KOPT-K1 (cell line): ENCODE measurements around the gene ANKRD42.

ENCODE experiments used
- H3K27ac ChIP-seq: fragments of 200-600 bp; sonication (generic); 2 replicates; pipeline ENCODE4 v1.5.1; 2016; ENCODE audit warnings: antibody characterized with exemption, mild to moderate bottlenecking, low read depth, low read length; ENCODE audit not compliant: poor library complexity, severe bottlenecking
- H3K36me3 ChIP-seq: fragments of 200-600 bp; sonication (generic); 2 replicates; pipeline ENCODE4 v1.5.1; 2017; ENCODE audit warnings: antibody characterized with exemption, mild to moderate bottlenecking, low read length, moderate library complexity; ENCODE audit not compliant: insufficient read depth
- H3K9me3 ChIP-seq: fragments of 200-600 bp; sonication (generic); 2 replicates; pipeline ENCODE4 v1.5.1; 2017; ENCODE audit warnings: antibody characterized with exemption, low read length, mild to moderate bottlenecking; ENCODE audit not compliant: insufficient read depth, poor library complexity, severe bottlenecking

Gene ANKRD42

DNA sequence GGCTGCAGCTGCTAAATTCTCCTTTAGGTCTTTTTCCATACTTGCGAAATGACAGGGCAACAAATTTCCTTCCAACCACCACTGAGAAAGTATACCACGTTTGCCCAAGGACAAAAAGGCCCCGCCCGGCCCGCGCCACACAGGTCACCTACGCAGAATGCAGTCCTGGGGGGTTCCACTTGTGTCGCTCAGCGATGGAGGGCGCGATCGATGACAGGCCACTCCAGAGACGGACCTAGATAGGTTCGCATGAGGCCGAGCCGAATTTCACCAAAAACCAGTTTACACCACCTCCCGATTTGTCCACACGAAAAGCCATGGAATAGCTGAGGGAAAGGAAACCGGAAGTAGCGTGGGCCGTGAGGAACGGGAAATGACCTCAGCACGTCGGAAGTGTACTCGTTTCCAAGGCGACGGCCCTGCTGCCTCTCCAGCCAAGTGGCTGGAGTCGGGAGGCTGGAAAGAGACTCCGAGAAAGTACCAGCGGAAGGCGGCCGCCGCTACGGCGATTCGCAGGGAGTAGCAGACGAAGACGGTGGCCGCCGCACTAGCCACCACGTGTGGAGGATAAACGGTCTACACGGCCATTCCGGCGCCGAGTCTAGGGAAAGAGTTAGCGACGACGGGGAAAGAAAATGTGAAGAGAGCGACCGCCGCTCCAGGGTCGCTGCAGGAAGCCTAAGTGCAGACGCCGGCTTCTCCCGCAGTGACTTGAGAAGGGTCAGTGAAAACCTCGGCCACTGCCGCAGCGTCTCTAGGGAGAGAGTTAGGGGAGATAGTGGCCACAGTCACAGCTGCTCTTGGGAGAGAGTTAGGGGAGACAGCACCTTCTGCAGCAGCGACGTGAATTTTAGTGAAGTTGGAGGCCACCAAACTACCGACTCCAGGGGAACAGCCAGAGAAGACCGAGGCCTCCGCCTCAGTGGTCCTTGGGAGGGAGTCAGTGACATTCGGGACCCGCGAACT, at the start of gene ANKRD42:
Gene ANKRD42 (plus strand): TSS at position 398 of the 966 bp plus-strand sequence. CDS start 959 bp downstream, outside the sequence.
- H3K36me3 ChIP-seq: peaks cover 37% of the 10 kb centered on the region
- peak within 1 kb of the TSS; percentile 73 for H3K27ac ChIP-seq
- H3K9me3 ChIP-seq: no peaks in the 10 kb centered on the region

DNA sequence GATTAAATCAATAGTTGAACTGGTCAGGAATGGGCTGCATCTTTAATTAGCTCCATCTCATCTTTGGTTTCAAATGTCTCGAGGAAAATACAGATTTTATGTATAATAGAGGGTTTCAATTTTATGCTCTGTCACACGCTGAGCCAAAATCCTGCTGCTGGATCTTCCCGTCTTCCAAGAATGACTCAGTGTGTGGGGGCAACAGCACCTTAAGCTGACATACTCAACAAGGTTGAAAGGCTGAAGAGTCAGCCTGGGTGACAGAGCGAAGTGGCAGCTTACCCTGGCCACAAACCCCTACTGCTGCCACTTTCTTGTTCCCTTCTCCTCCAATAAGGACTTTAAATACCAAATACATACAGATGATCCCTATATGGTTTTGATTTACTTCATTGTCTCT, 45.6 kb upstream of the ANKRD42 start:
- H3K27ac ChIP-seq: no peak overlapping the region
- no peaks in the 10 kb centered on the region for H3K36me3 ChIP-seq
- H3K9me3 ChIP-seq: no peaks in the 10 kb centered on the region

DNA sequence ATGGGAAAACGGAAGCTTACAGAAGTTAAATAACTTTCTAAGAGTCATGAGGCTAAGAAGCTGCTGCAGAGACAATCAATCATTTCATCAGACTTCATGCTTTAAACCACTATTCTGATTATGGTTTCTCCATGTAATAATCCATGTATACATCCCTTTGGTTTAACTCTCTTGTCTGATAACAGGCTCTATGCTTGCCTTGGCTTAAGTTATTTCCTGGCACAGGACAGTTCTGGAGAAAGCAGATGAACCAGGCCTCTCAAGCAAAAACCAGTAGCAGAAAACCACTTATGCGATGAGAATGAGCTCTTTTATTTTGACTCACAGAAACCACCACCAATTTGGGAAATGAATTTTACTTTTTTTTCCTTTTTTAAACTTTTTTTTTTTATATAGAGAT, 43.1 kb upstream of the ANKRD42 start:
- Histone ChIP-seq H3K36me3 (no peaks in the 10 kb centered on the region), H3K27ac (no peak overlapping the region), H3K9me3 (no peaks in the 10 kb centered on the region)

- Histone ChIP-seq H3K27ac (no peak overlapping the region), H3K36me3 (no peaks in the 10 kb centered on the region), H3K9me3 (no peaks in the 10 kb centered on the region)
These were observed 42.1 kb upstream of the ANKRD42 start for GRCh38 chr11:83151274-83151977.

DNA sequence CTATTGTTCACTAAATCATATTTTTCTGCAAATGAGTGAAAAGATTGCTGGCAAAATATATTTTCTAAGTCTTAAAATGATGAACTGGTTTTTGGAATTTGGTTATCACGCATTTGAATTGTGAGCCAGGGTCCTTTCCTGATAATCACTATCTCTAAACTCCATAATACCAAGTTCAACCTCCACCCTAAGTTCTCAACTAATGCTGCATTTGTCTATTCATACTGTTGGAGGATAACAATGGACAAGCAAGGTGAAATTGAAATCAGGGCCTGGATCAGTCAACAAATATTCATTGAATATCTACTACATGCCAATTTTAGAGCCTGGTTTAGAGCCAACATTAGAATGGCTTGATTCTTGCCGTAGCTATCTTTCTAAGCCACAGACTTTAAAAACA, 41.2 kb upstream of the ANKRD42 start:
- no peak overlapping the region for H3K27ac ChIP-seq
- H3K36me3 ChIP-seq: no peaks in the 10 kb centered on the region
- H3K9me3 ChIP-seq: no peaks in the 10 kb centered on the region

DNA sequence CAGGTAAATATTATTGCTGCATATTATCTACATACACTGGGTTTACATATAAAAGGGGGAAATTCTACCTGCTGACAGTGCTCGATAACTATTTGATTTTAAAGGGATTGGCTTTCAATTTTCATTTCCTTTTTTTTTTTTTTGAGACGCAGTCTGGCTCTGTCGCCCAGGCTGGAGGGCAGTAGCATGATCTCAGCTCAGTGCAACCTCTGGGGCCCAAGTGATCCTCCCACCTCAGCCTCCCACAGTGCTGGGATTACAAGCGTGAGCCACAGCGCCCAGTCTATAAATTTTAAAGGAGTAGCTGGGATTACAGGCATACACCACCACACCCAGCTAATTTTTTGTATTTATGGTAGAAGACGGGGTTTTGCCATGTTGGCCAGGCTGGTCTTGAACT, 39.7 kb upstream of the ANKRD42 start:
- peaks cover 6% of the 10 kb centered on the region for H3K36me3 ChIP-seq
- no peaks in the 10 kb centered on the region for H3K9me3 ChIP-seq
- no peak overlapping the region for H3K27ac ChIP-seq

GRCh38 chr11:83156144-83156995, 37.1 kb upstream of the ANKRD42 start:
- Histone ChIP-seq H3K36me3 (peaks cover 32% of the 10 kb centered on the region), H3K27ac (peak overlapping the region; percentile 94), H3K9me3 (no peaks in the 10 kb centered on the region)

GRCh38 chr11:83156996-83157593, 36.4 kb upstream of the ANKRD42 start, which contains the start of gene PCF11:
Gene PCF11, plus strand, starts transcription at chr11:83157131. Its CDS starts 309 bp downstream, at chr11:83157440.
- H3K27ac ChIP-seq: peak within 1 kb of the TSS; percentile 94
- H3K9me3 ChIP-seq: no peaks in the 10 kb centered on the region
- peaks cover 39% of the 10 kb centered on the region for H3K36me3 ChIP-seq

- Histone ChIP-seq H3K27ac (peak overlapping the region; percentile 94), H3K36me3 (peaks cover 45% of the 10 kb centered on the region), H3K9me3 (no peaks in the 10 kb centered on the region)
These were observed 35.7 kb upstream of the ANKRD42 start for GRCh38 chr11:83157594-83158356.

GRCh38 chr11:83158357-83158786, 35.1 kb upstream of the ANKRD42 start:
- no peaks in the 10 kb centered on the region for H3K9me3 ChIP-seq
- H3K27ac ChIP-seq: peak overlapping the region; percentile 94
- peaks cover 51% of the 10 kb centered on the region for H3K36me3 ChIP-seq

GRCh38 chr11:83158965-83159901, 34.3 kb upstream of the ANKRD42 start:
- H3K27ac ChIP-seq: peak overlapping the region; percentile 94
- no peaks in the 10 kb centered on the region for H3K9me3 ChIP-seq
- H3K36me3 ChIP-seq: peaks cover 60% of the 10 kb centered on the region

GRCh38 chr11:83159902-83160865, 33.3 kb upstream of the ANKRD42 start:
- peaks cover 69% of the 10 kb centered on the region for H3K36me3 ChIP-seq
- H3K9me3 ChIP-seq: no peaks in the 10 kb centered on the region
- H3K27ac ChIP-seq: no peak overlapping the region
